ENCODE results near the gene RAVER2.

DNA sequence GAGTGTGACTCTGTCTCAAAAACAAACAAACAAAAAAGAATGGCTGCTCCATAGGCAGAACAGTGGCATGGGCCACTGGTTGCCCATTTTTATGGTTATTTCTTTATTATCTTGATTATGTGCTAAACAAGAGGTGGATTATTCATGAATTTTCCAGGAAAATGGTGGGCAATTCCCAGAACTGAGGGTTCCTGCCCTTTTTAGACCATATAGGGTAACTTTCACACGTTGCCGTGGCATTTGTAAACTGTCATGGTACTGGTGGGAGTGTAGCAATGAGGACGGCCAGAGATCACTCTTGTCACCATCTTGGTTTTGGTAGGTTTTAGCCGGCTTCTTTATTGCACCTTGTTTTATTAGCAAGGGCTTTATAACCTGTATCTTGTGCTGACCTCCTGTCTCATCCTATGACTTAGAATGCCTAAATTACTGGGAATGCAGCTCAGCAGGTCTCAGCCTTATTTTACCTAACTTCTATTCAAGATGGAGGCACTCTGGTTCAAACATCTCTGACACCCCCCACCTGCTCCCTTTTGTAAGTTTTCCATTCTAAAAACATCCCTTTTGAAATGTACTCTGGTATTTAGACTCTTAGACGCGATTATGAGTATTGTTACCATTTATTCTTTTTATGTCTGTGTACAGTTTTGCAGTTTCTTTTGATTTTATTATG lies 57.1 kb downstream of the RAVER2 start:
- TF ChIP-seq YY1 (IDR thresholded peaks at IDR 0.05; ENCODE audit: insufficient read depth, insufficient read length) = no peak
- TF ChIP-seq SUZ12 (IDR thresholded peaks at IDR 0.05; ENCODE audit: extremely low read depth, insufficient read depth, insufficient read length) = no peak
